Fibroblast of skin of back (primary cell): ENCODE measurements around the gene FAM171A2.
A peak's percentile ranks its signal among the peaks of the same experiment; 100 is the strongest.
"Not testable (repeated sequence)": the region's sequence is repeated elsewhere in the genome, so short reads cannot be mapped to it uniquely, and the experiment has no call there.

Source experiments
- DNase-seq: peaks from one replicate; pipeline ENCODE4 v3.0.0-alpha.2; 2013

The FAM171A2 gene

GRCh38 chr17:44383363-44383762 lies 19.7 kb upstream of the FAM171A2 start:
- DNase-seq, result no peak

- DNase-seq, result no peak
Observed at GRCh38 chr17:44382917-44383316, 19.3 kb upstream of the FAM171A2 start.

GRCh38 chr17:44381810-44382305 lies 18.2 kb upstream of the FAM171A2 start:
- no peak for DNase-seq

- no peak for DNase-seq
Observed at GRCh38 chr17:44380767-44381166, 17.1 kb upstream of the FAM171A2 start.

GRCh38 chr17:44379887-44380286 lies 16.2 kb upstream of the FAM171A2 start:
- no peak for DNase-seq

- DNase-seq, result no peak
Observed at GRCh38 chr17:44378171-44378705, 14.6 kb upstream of the FAM171A2 start.

GRCh38 chr17:44376779-44377178 lies 13.1 kb upstream of the FAM171A2 start:
- no peak for DNase-seq

GRCh38 chr17:44376124-44376523 lies 12.5 kb upstream of the FAM171A2 start:
- peak; percentile 16 for DNase-seq

- no peak for DNase-seq
Observed at GRCh38 chr17:44375196-44376017, 11.8 kb upstream of the FAM171A2 start.

- no peak for DNase-seq
Observed at GRCh38 chr17:44374306-44375195, 10.9 kb upstream of the FAM171A2 start.

- no peak for DNase-seq
Observed at GRCh38 chr17:44372036-44372435, 8.4 kb upstream of the FAM171A2 start.

- not testable (repeated sequence) for DNase-seq
Observed at GRCh38 chr17:44369414-44370023, 5.9 kb upstream of the FAM171A2 start.

- DNase-seq, result not testable (repeated sequence)
Observed at GRCh38 chr17:44368391-44369243, 5.0 kb upstream of the FAM171A2 start.

GRCh38 chr17:44367231-44367979 lies 3.8 kb upstream of the FAM171A2 start:
- no peak for DNase-seq

GRCh38 chr17:44365051-44365450 lies 1.4 kb upstream of the FAM171A2 start:
- not testable (repeated sequence) for DNase-seq

GRCh38 chr17:44362949-44363612 lies 572 bp downstream of the FAM171A2 start:
- DNase-seq, result peak; percentile 19

- no peak for DNase-seq
Observed at GRCh38 chr17:44362459-44362948, 1.1 kb downstream of the FAM171A2 start.

GRCh38 chr17:44361292-44362260 lies 2.1 kb downstream of the FAM171A2 start:
- DNase-seq, result no peak

- DNase-seq, result peak; percentile 39
Observed at GRCh38 chr17:44360826-44361225, 2.8 kb downstream of the FAM171A2 start.
